Stomach (tissue), 9 donors: Measurements from ENCODE around the gene RPL10. TPM values are rescaled to one million over a fixed set of nuclear protein-coding genes. Genes with fewer than 3 reads are reported as not detected.
A peak's percentile ranks its signal among the peaks of the same experiment; 100 is the strongest.

Source experiments
- DNase-seq, 2 donors: peaks; one replicate each; pipeline versions ENCODE4 v3.0.0 to v3.0.0-alpha.2; 2013 to 2019
- H3K27ac ChIP-seq, 5 donors: fragments of 200-600 bp in 4 of 5; sonication (generic) in 4 of 5; one replicate each; pipeline ENCODE4 v1.5.1; 2013 to 2019; ENCODE audit warnings: mild to moderate bottlenecking in 1 of 5, moderate library complexity in 1 of 5
- H3K27me3 ChIP-seq, 3 donors: fragments of 200-600 bp; sonication (generic); one replicate each; pipeline ENCODE4 v1.5.1; 2017 to 2019; ENCODE audit warnings: mixed run types in 1 of 3
- H3K36me3 ChIP-seq, 4 donors: fragments of 200-600 bp; sonication (generic); 1 replicate in 3 of 4; 2 replicates in 1 of 4; pipeline ENCODE4 v1.5.1; 2016 to 2019
- H3K4me1 ChIP-seq, 4 donors: fragments of 200-600 bp; sonication (generic); one replicate each; pipeline ENCODE4 v1.5.1; 2016 to 2019
- H3K4me3 ChIP-seq, 4 donors: fragments of 200-600 bp; sonication (generic) in 3 of 4; one replicate each; pipeline ENCODE4 v1.5.1; 2016 to 2019; ENCODE audit warnings: mild to moderate bottlenecking in 1 of 4
- H3K9me3 ChIP-seq, 4 donors: fragments of 200-600 bp; sonication (generic); one replicate each; pipeline ENCODE4 v1.5.1; 2016 to 2019
- CTCF ChIP-seq, 7 experiments: fragments of 450-650 bp in 4 of 7; fragments of 200-600 bp in 3 of 7; sonication (generic) in 3 of 7; IDR thresholded peaks; one replicate each; pipeline ENCODE4 v1.5.1; 2016 to 2019; ENCODE audit warnings: antibody characterized with exemption in 7 of 7, control low read depth in 2 of 7, mild to moderate bottlenecking in 1 of 7
- EP300 ChIP-seq: sonication (generic); formaldehyde crosslinking; IDR thresholded peaks from one replicate; pipeline ENCODE4 v1.6.1; 2017; ENCODE audit warnings: antibody characterized with exemption
- POLR2A ChIP-seq, 4 donors: fragments of 450-650 bp; IDR thresholded peaks; one replicate each; pipeline ENCODE4 v1.6.1; 2016; ENCODE audit warnings: antibody characterized with exemption in 4 of 4, control low read depth in 2 of 4, mild to moderate bottlenecking in 1 of 4, moderate library complexity in 1 of 4
- POLR2AphosphoS5 ChIP-seq, 3 donors: sonication (generic); formaldehyde crosslinking; IDR thresholded peaks; one replicate each; pipeline ENCODE4 v1.6.1; 2016; ENCODE audit warnings: antibody characterized with exemption in 3 of 3
- WGBS, 5 donors: extraction: QIAGEN DNeasy Blood & Tissue Kit in 3 of 5; methylation state at CpG; one replicate each; pipeline versions ENCODE4 v1.1.5 to v1.1.7; 2013 to 2018; 5-methylcytosine and 5-hydroxymethylcytosine counted together
- intact Hi-C: fragments of 100-400 bp; cut with DNase I; formaldehyde crosslinking; loops from one replicate; pipeline ENCODE4 v1.15.1; 2023; ENCODE audit warnings: low total_unique reads
- polyA plus RNA-seq, 3 donors: library from polyadenylated mRNA; stranded (reverse); fragments of 200-250 nt; gene quantifications; one replicate each; pipeline ENCODE4 v1.2.3, GENCODE V29; 2013
- total RNA-seq, 5 donors: library from RNA; depleted of rRNA; stranded (reverse); fragments of >200 nt; gene quantifications; one replicate each; pipeline versions ENCODE4 v1.1.0 to v1.2.3, GENCODE V29; 2014 to 2016
- donor health status: healthy with polysubstance abuse.
- donor health status: Bipolar disorder and iron deficiency.
- donor health status: healthy.

The RPL10 gene
- total and polyA plus RNA-seq, 8 donors: 783 to 8,616 (median 2,882) TPM

- intact Hi-C loops: no loop called here
- Histone ChIP-seq H3K9me3 (no peaks in the 10 kb centered on the region), H3K27me3 (no peaks in the 10 kb centered on the region), H3K27ac (peak within 1 kb of the TSS; percentile 96 to 99 (median 98)), H3K36me3 (peaks cover 0 to 14% (median 7%) of the 10 kb centered on the region in 4 donors), H3K4me1 (peaks cover 4 to 42% (median 30%) of the 10 kb centered on the region in 4 donors), H3K4me3 (peak within 1 kb of the TSS; percentile 59 to 75 (median 64))
- DNase-seq: peak; percentile 96 to 99
- TF ChIP-seq CTCF (IDR thresholded peaks at IDR 0.05) (no peak), POLR2AphosphoS5 (IDR thresholded peaks at IDR 0.05) (peak; percentile 86 to 94 (median 91)), EP300 (peak; percentile 26), POLR2A (IDR thresholded peaks at IDR 0.05) (peak in 1 of 4 donors; percentile 31)
- WGBS, 5 donors: 0 to 53% (median 6%) methylated on average over 17 to 99 of the region's 103 CpGs
These were observed 19.2 kb upstream of the RPL10 start, which contains the start of gene EMD for GRCh38 chrX:154378799-154379568. Gene EMD (plus strand): TSS chrX:154379295. CDS start chrX:154379485, 190 bp downstream.

DNA sequence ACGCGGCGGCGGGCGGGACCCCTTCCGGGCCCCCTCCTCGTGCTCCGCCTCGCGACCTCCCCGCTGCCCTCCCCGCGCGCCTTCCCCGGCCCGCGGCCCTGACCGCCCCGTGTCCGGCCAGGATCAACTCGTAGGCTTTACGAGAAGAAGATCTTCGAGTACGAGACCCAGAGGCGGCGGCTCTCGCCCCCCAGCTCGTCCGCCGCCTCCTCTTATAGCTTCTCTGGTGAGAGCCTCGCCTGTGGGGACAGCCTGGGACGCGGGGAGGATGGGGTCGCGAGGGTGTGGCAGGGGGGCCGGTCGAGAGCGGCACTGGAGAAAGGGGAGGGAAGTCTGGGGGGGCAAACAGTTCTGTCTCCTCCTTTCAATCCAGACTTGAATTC, 18.6 kb upstream of the RPL10 start:
- Histone ChIP-seq H3K9me3 (no peaks in the 10 kb centered on the region), H3K4me3 (peak overlapping the region; percentile 59 to 75 (median 64)), H3K36me3 (peaks cover 0 to 14% (median 7%) of the 10 kb centered on the region in 4 donors), H3K27me3 (no peaks in the 10 kb centered on the region), H3K27ac (peak overlapping the region; percentile 86 to 99 (median 98)), H3K4me1 (peaks cover 4 to 38% (median 29%) of the 10 kb centered on the region in 4 donors)
- peak in 1 of 2 donors; percentile 44 for DNase-seq
- intact Hi-C loops: no loop called here
- TF ChIP-seq EP300: no peak
- TF ChIP-seq CTCF (IDR thresholded peaks at IDR 0.05): no peak
- TF ChIP-seq POLR2A (IDR thresholded peaks at IDR 0.05): no peak
- no peak for TF ChIP-seq POLR2AphosphoS5 (IDR thresholded peaks at IDR 0.05)
- 0 to 51% (median 4%) methylated on average over 10 to 38 of the region's 38 CpGs for WGBS, 5 donors

DNA sequence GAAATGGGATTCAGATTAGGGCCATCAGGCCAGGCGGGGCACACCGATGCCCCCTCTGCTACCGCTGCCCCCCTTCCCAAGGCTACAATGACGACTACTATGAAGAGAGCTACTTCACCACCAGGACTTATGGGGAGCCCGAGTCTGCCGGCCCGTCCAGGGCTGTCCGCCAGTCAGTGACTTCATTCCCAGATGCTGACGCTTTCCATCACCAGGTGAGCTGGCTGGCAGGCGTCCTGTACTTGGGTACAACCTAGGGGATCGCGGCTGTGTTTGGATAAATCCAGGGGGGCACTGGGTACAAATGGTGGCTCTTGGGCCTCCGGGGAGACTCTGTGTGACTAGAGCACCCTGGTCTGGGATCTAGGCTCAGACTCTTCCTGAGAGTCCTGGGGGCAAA, 18.0 kb upstream of the RPL10 start:
- Histone ChIP-seq H3K9me3 (no peaks in the 10 kb centered on the region), H3K27me3 (no peaks in the 10 kb centered on the region), H3K4me3 (peak overlapping the region; percentile 59 to 75 (median 64)), H3K36me3 (peaks cover 0 to 14% (median 7%) of the 10 kb centered on the region in 4 donors), H3K4me1 (peaks cover 0 to 32% (median 26%) of the 10 kb centered on the region in 4 donors), H3K27ac (peak overlapping the region; percentile 33 to 99 (median 98))
- intact Hi-C loops: no loop called here
- TF ChIP-seq CTCF (IDR thresholded peaks at IDR 0.05) (no peak), POLR2A (IDR thresholded peaks at IDR 0.05) (no peak), POLR2AphosphoS5 (IDR thresholded peaks at IDR 0.05) (no peak), EP300 (no peak)
- 24 to 50% (median 27%) methylated on average over 6 to 13 of the region's 13 CpGs for WGBS, 5 donors
- peak in 1 of 2 donors; percentile 49 for DNase-seq

DNA sequence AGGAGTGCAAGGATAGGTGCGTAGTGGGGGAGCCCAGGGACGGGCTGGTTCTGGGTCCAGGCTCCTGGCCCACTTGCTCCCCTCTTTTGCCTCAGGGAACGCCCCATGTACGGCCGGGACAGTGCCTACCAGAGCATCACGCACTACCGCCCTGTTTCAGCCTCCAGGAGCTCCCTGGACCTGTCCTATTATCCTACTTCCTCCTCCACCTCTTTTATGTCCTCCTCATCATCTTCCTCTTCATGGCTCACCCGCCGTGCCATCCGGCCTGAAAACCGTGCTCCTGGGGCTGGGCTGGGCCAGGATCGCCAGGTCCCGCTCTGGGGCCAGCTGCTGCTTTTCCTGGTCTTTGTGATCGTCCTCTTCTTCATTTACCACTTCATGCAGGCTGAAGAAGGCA, 17.4 kb upstream of the RPL10 start:
- Histone ChIP-seq H3K4me3 (peak overlapping the region; percentile 59 to 75 (median 64)), H3K9me3 (no peaks in the 10 kb centered on the region), H3K27ac (peak overlapping the region in 4 of 5 donors; percentile 97 to 99 (median 98)), H3K4me1 (peaks cover 0 to 29% (median 26%) of the 10 kb centered on the region in 4 donors), H3K27me3 (no peaks in the 10 kb centered on the region), H3K36me3 (peaks cover 0 to 14% (median 7%) of the 10 kb centered on the region in 4 donors)
- intact Hi-C loops: no loop called here
- 74 to 86% (median 83%) methylated on average over 13 to 14 of the region's 14 CpGs for WGBS, 5 donors
- TF ChIP-seq EP300 (no peak), POLR2AphosphoS5 (IDR thresholded peaks at IDR 0.05) (no peak), CTCF (IDR thresholded peaks at IDR 0.05) (no peak), POLR2A (IDR thresholded peaks at IDR 0.05) (no peak)
- DNase-seq: no peak
